Duodenal mucosa (tissue), 2 donors: ENCODE data around the gene THBS1.

Experiments
- H3K27ac ChIP-seq: one replicate; pipeline ENCODE4 v1.7.0; 2013; ENCODE audit warnings: low read depth, low read length
- H3K27me3 ChIP-seq, 2 donors: one replicate each; pipeline ENCODE4 v1.7.0; 2013; ENCODE audit warnings: low read length in 2 of 2, control low read depth in 1 of 2; ENCODE audit not compliant: insufficient read depth in 2 of 2, control insufficient read depth in 1 of 2
- H3K36me3 ChIP-seq, 2 donors: one replicate each; pipeline ENCODE4 v1.7.0; 2013; ENCODE audit warnings: low read length in 2 of 2, control low read depth in 1 of 2; ENCODE audit not compliant: insufficient read depth in 2 of 2, control insufficient read depth in 1 of 2
- H3K4me1 ChIP-seq, 2 donors: one replicate each; pipeline ENCODE4 v1.7.0; 2013; ENCODE audit warnings: low read length in 2 of 2, control low read depth in 1 of 2; ENCODE audit not compliant: insufficient read depth in 2 of 2, control insufficient read depth in 1 of 2
- H3K4me3 ChIP-seq, 2 donors: one replicate each; pipeline ENCODE4 v1.7.0; 2013; ENCODE audit warnings: low read length in 2 of 2, low read depth in 1 of 2
- H3K9ac ChIP-seq, 2 donors: one replicate each; pipeline ENCODE4 v1.7.0; 2013; ENCODE audit warnings: low read length in 2 of 2, low read depth in 1 of 2
- H3K9me3 ChIP-seq, 2 donors: one replicate each; pipeline ENCODE4 v1.7.0; 2013; ENCODE audit warnings: low read length in 2 of 2, control low read depth in 1 of 2; ENCODE audit not compliant: control insufficient read depth in 1 of 2

THBS1 gene

GRCh38 chr15:39628546-39629257, 47.8 kb downstream of the THBS1 start:
- Histone ChIP-seq H3K27me3 (no peaks in the 10 kb centered on the region), H3K27ac (peak overlapping the region; percentile 61), H3K36me3 (no peaks in the 10 kb centered on the region), H3K9ac (no peak overlapping the region), H3K9me3 (no peaks in the 10 kb centered on the region), H3K4me1 (peaks cover 22 to 27% of the 10 kb centered on the region in 2 donors), H3K4me3 (no peak overlapping the region)

GRCh38 chr15:39629371-39629770, 48.5 kb downstream of the THBS1 start:
- H3K4me3 ChIP-seq, result no peak overlapping the region
- no peaks in the 10 kb centered on the region for H3K9me3 ChIP-seq
- no peak overlapping the region for H3K27ac ChIP-seq
- H3K36me3 ChIP-seq, result no peaks in the 10 kb centered on the region
- peaks cover 22 to 27% of the 10 kb centered on the region in 2 donors for H3K4me1 ChIP-seq
- H3K27me3 ChIP-seq, result no peaks in the 10 kb centered on the region
- H3K9ac ChIP-seq, result no peak overlapping the region

- no peaks in the 10 kb centered on the region for H3K9me3 ChIP-seq
- no peaks in the 10 kb centered on the region for H3K36me3 ChIP-seq
- no peak overlapping the region for H3K9ac ChIP-seq
- H3K4me1 ChIP-seq, result peaks cover 21 to 23% of the 10 kb centered on the region in 2 donors
- H3K27ac ChIP-seq, result no peak overlapping the region
- H3K4me3 ChIP-seq, result no peak overlapping the region
- H3K27me3 ChIP-seq, result no peaks in the 10 kb centered on the region
These were observed 49.0 kb downstream of the THBS1 start for GRCh38 chr15:39629906-39630305.

GRCh38 chr15:39631357-39631756, 50.5 kb downstream of the THBS1 start:
- no peak overlapping the region for H3K27ac ChIP-seq
- no peaks in the 10 kb centered on the region for H3K36me3 ChIP-seq
- no peak overlapping the region for H3K4me3 ChIP-seq
- H3K9ac ChIP-seq, result no peak overlapping the region
- H3K27me3 ChIP-seq, result no peaks in the 10 kb centered on the region
- peaks cover 16 to 17% of the 10 kb centered on the region in 2 donors for H3K4me1 ChIP-seq
- H3K9me3 ChIP-seq, result no peaks in the 10 kb centered on the region

GRCh38 chr15:39638041-39638440, 57.2 kb downstream of the THBS1 start:
- H3K9ac ChIP-seq, result no peak overlapping the region
- no peaks in the 10 kb centered on the region for H3K27me3 ChIP-seq
- no peaks in the 10 kb centered on the region for H3K36me3 ChIP-seq
- H3K9me3 ChIP-seq, result no peaks in the 10 kb centered on the region
- no peaks in the 10 kb centered on the region for H3K4me1 ChIP-seq
- no peak overlapping the region for H3K4me3 ChIP-seq
- H3K27ac ChIP-seq, result no peak overlapping the region

GRCh38 chr15:39639037-39639436, 58.2 kb downstream of the THBS1 start:
- H3K27ac ChIP-seq, result no peak overlapping the region
- no peaks in the 10 kb centered on the region for H3K36me3 ChIP-seq
- no peaks in the 10 kb centered on the region for H3K9me3 ChIP-seq
- no peaks in the 10 kb centered on the region for H3K4me1 ChIP-seq
- no peaks in the 10 kb centered on the region for H3K27me3 ChIP-seq
- H3K4me3 ChIP-seq, result no peak overlapping the region
- no peak overlapping the region for H3K9ac ChIP-seq

GRCh38 chr15:39640665-39641064, 59.8 kb downstream of the THBS1 start:
- Histone ChIP-seq H3K27me3 (no peaks in the 10 kb centered on the region), H3K9me3 (no peaks in the 10 kb centered on the region), H3K27ac (no peak overlapping the region)

GRCh38 chr15:39641191-39641889, 60.5 kb downstream of the THBS1 start:
- H3K27me3 ChIP-seq, result no peaks in the 10 kb centered on the region
- no peaks in the 10 kb centered on the region for H3K9me3 ChIP-seq
- no peaks in the 10 kb centered on the region for H3K36me3 ChIP-seq
- H3K4me1 ChIP-seq, result no peaks in the 10 kb centered on the region
- H3K27ac ChIP-seq, result no peak overlapping the region
- no peak overlapping the region for H3K4me3 ChIP-seq
- no peak overlapping the region for H3K9ac ChIP-seq

More at GRCh38 chr15:39640665-39641064, 59.8 kb downstream of the THBS1 start:
- no peaks in the 10 kb centered on the region for H3K36me3 ChIP-seq
- H3K4me1 ChIP-seq, result no peaks in the 10 kb centered on the region
- no peak overlapping the region for H3K4me3 ChIP-seq
- H3K9ac ChIP-seq, result no peak overlapping the region

GRCh38 chr15:39642011-39642640, 61.2 kb downstream of the THBS1 start:
- H3K27ac ChIP-seq, result no peak overlapping the region
- H3K9ac ChIP-seq, result no peak overlapping the region
- H3K9me3 ChIP-seq, result no peaks in the 10 kb centered on the region
- no peaks in the 10 kb centered on the region for H3K4me1 ChIP-seq
- no peaks in the 10 kb centered on the region for H3K36me3 ChIP-seq
- no peaks in the 10 kb centered on the region for H3K27me3 ChIP-seq
- no peak overlapping the region for H3K4me3 ChIP-seq

GRCh38 chr15:39643727-39644126, 62.8 kb downstream of the THBS1 start:
- no peak overlapping the region for H3K27ac ChIP-seq
- no peaks in the 10 kb centered on the region for H3K4me1 ChIP-seq
- H3K9me3 ChIP-seq, result no peaks in the 10 kb centered on the region

More at GRCh38 chr15:39643727-39644126, 62.8 kb downstream of the THBS1 start:
- Histone ChIP-seq H3K4me3 (no peak overlapping the region), H3K36me3 (no peaks in the 10 kb centered on the region), H3K9ac (no peak overlapping the region), H3K27me3 (no peaks in the 10 kb centered on the region)
